Neural progenitor cell (in vitro differentiated cells): ENCODE results near the gene HOXB4. TPM values are rescaled to one million over a fixed set of nuclear protein-coding genes. Genes with fewer than 3 reads are reported as not detected.

Source experiments
- DNase-seq: peaks from one replicate; pipeline ENCODE4 v3.0.0-alpha.2; 2016; ENCODE audit warnings: low spot score
- H2AFZ ChIP-seq: fragments of 200-600 bp; sonication (generic); replicated peaks from 2 replicates; pipeline ENCODE4 v1.6.1; 2016; ENCODE audit warnings: antibody characterized with exemption
- H3F3A ChIP-seq: fragments of 200-600 bp; sonication (generic); 2 replicates; pipeline ENCODE4 v1.6.1; 2016; ENCODE audit warnings: antibody characterized with exemption, low read depth
- H3K27ac ChIP-seq: fragments of 200-600 bp; sonication (generic); 2 replicates; pipeline ENCODE4 v1.5.1; 2016; ENCODE audit warnings: mild to moderate bottlenecking
- H3K27me3 ChIP-seq: fragments of 200-600 bp; sonication (generic); 2 replicates; pipeline ENCODE4 v1.6.1; 2016; ENCODE audit warnings: mild to moderate bottlenecking, moderate library complexity
- H3K36me3 ChIP-seq: fragments of 200-600 bp; sonication (generic); 2 replicates; pipeline ENCODE4 v1.5.1; 2016
- H3K4me1 ChIP-seq: fragments of 200-600 bp; sonication (generic); 2 replicates; pipeline ENCODE4 v1.6.1; 2016; ENCODE audit warnings: mixed run types
- H3K4me2 ChIP-seq: fragments of 200-600 bp; sonication (generic); 2 replicates; pipeline ENCODE4 v1.6.1; 2016
- H3K4me3 ChIP-seq: fragments of 200-600 bp; sonication (generic); 2 replicates; pipeline ENCODE4 v1.5.1; 2016
- H3K79me2 ChIP-seq: fragments of 200-600 bp; sonication (generic); 2 replicates; pipeline ENCODE4 v1.6.1; 2016; ENCODE audit warnings: low read depth
- H3K9ac ChIP-seq: fragments of 200-600 bp; sonication (generic); 2 replicates; pipeline ENCODE4 v1.6.1; 2016
- H3K9me3 ChIP-seq: fragments of 200-600 bp; sonication (generic); 2 replicates; pipeline ENCODE4 v1.5.1; 2016; ENCODE audit warnings: low read depth
- H4K20me1 ChIP-seq: fragments of 200-600 bp; sonication (generic); 2 replicates; pipeline ENCODE4 v1.6.1; 2016; ENCODE audit warnings: low read depth
- H3K27ac Mint-ChIP-seq: 3 replicates; pipeline ENCODE4 v1.8.0; 2021; ENCODE audit warnings: mixed read lengths
- H3K27me3 Mint-ChIP-seq: 2 replicates; pipeline ENCODE4 v1.8.0; 2022; ENCODE audit warnings: low read depth, mild to moderate bottlenecking, inconsistent platforms, moderate library complexity, mixed read lengths; ENCODE audit not compliant: insufficient read depth
- H3K36me3 Mint-ChIP-seq: 3 replicates; pipeline ENCODE4 v1.8.0; 2021; ENCODE audit warnings: mixed read lengths
- H3K4me1 Mint-ChIP-seq: 3 replicates; pipeline ENCODE4 v1.8.0; 2021; ENCODE audit warnings: mixed read lengths
- H3K4me3 Mint-ChIP-seq: 3 replicates; pipeline ENCODE4 v1.8.0; 2021; ENCODE audit warnings: mild to moderate bottlenecking, moderate library complexity, mixed read lengths
- H3K9me3 Mint-ChIP-seq: 3 replicates; pipeline ENCODE4 v1.8.0; 2020; ENCODE audit warnings: mixed read lengths
- CTCF ChIP-seq: fragments of 200-600 bp; sonication (generic); IDR thresholded peaks from 2 replicates; pipeline ENCODE4 v1.5.1; 2017; ENCODE audit warnings: antibody characterized with exemption, mild to moderate bottlenecking
- EZH2 ChIP-seq: fragments of 200-600 bp; sonication (generic); IDR thresholded peaks from 2 replicates; pipeline ENCODE4 v1.6.1; 2017; ENCODE audit warnings: antibody characterized with exemption, mild to moderate bottlenecking, moderate library complexity
- EZH2phosphoT487 ChIP-seq: fragments of 200-600 bp; sonication (generic); IDR thresholded peaks from 2 replicates; pipeline ENCODE4 v1.6.1; 2017; ENCODE audit warnings: antibody characterized with exemption
- total RNA-seq: library from RNA; depleted of rRNA; stranded (reverse); fragments of >200 nt; gene quantifications from 2 replicates; pipeline ENCODE4 v1.2.3, GENCODE V29; 2015; ENCODE audit warnings: low replicate concordance

Gene HOXB4
- total RNA-seq, 1 donor from 2014 or later, result not detected

GRCh38 chr17:48612456-48612853 lies 34.3 kb upstream of the HOXB4 start:
- DNase-seq, result no peak
- Mint-ChIP-seq H3K27ac (no peak overlapping the region), H3K27me3 (peaks cover 92% of the 10 kb centered on the region), H3K4me1 (peaks cover 11% of the 10 kb centered on the region), H3K36me3 (no peaks in the 10 kb centered on the region), H3K4me3 (no peak overlapping the region), H3K9me3 (peaks cover 3% of the 10 kb centered on the region)
- H3K27me3 ChIP-seq, result peaks cover 100% of the 10 kb centered on the region
- no peak overlapping the region for H3K9ac ChIP-seq
- H3K36me3 ChIP-seq, result no peaks in the 10 kb centered on the region
- H3F3A ChIP-seq, result peaks cover 9% of the 10 kb centered on the region
- H4K20me1 ChIP-seq, result peaks cover 95% of the 10 kb centered on the region
- H2AFZ ChIP-seq, result no peak overlapping the region
- no peak for TF ChIP-seq CTCF
- peak; percentile 97 for TF ChIP-seq EZH2
- TF ChIP-seq EZH2phosphoT487, result peak; percentile 88
- H3K27ac ChIP-seq, result no peak overlapping the region
- no peaks in the 10 kb centered on the region for H3K4me1 ChIP-seq
- no peak overlapping the region for H3K4me2 ChIP-seq
- no peaks in the 10 kb centered on the region for H3K79me2 ChIP-seq
- H3K9me3 ChIP-seq, result no peaks in the 10 kb centered on the region
- H3K4me3 ChIP-seq, result no peak overlapping the region

GRCh38 chr17:48611681-48612455 lies 33.7 kb upstream of the HOXB4 start:
- Histone ChIP-seq H3K27me3 (peaks cover 100% of the 10 kb centered on the region), H3F3A (peaks cover 9% of the 10 kb centered on the region), H3K4me3 (no peak overlapping the region), H3K4me2 (no peak overlapping the region), H3K4me1 (no peaks in the 10 kb centered on the region), H4K20me1 (peaks cover 95% of the 10 kb centered on the region), H2AFZ (no peak overlapping the region), H3K27ac (no peak overlapping the region), H3K79me2 (no peaks in the 10 kb centered on the region), H3K9me3 (no peaks in the 10 kb centered on the region), H3K36me3 (no peaks in the 10 kb centered on the region), H3K9ac (no peak overlapping the region)
- H3K9me3 Mint-ChIP-seq, result peaks cover 3% of the 10 kb centered on the region
- H3K4me1 Mint-ChIP-seq, result peaks cover 11% of the 10 kb centered on the region
- no peak overlapping the region for H3K27ac Mint-ChIP-seq
- H3K4me3 Mint-ChIP-seq, result no peak overlapping the region
- peaks cover 92% of the 10 kb centered on the region for H3K27me3 Mint-ChIP-seq
- no peaks in the 10 kb centered on the region for H3K36me3 Mint-ChIP-seq
- peak; percentile 51 for DNase-seq
- TF ChIP-seq CTCF (no peak), EZH2phosphoT487 (peak; percentile 23), EZH2 (peak; percentile 81)

- no peak overlapping the region for H2AFZ ChIP-seq
- Mint-ChIP-seq H3K27me3 (peaks cover 92% of the 10 kb centered on the region), H3K4me3 (peak overlapping the region; percentile 34), H3K9me3 (peaks cover 3% of the 10 kb centered on the region), H3K4me1 (peaks cover 11% of the 10 kb centered on the region), H3K36me3 (no peaks in the 10 kb centered on the region), H3K27ac (no peak overlapping the region)
- no peak overlapping the region for H3K27ac ChIP-seq
- no peak for DNase-seq
- H3K4me3 ChIP-seq, result peak overlapping the region; percentile 3
- H3K36me3 ChIP-seq, result no peaks in the 10 kb centered on the region
- H3K4me2 ChIP-seq, result no peak overlapping the region
- peaks cover 9% of the 10 kb centered on the region for H3F3A ChIP-seq
- H4K20me1 ChIP-seq, result peaks cover 95% of the 10 kb centered on the region
- peaks cover 100% of the 10 kb centered on the region for H3K27me3 ChIP-seq
- H3K9me3 ChIP-seq, result no peaks in the 10 kb centered on the region
- no peaks in the 10 kb centered on the region for H3K4me1 ChIP-seq
- H3K79me2 ChIP-seq, result no peaks in the 10 kb centered on the region
- H3K9ac ChIP-seq, result no peak overlapping the region
- TF ChIP-seq EZH2phosphoT487 (no peak), EZH2 (no peak), CTCF (no peak)
Observed at GRCh38 chr17:48611213-48611612, 33.1 kb upstream of the HOXB4 start.
